Neural progenitor cell (in vitro differentiated cells): ENCODE measurements around the gene MRPL50.

Experiments
- CTCF ChIP-seq: fragments of 200-600 bp; sonication (generic); IDR thresholded peaks from 2 replicates; pipeline ENCODE4 v1.5.1; 2017; ENCODE audit warnings: antibody characterized with exemption, mild to moderate bottlenecking
- EZH2 ChIP-seq: fragments of 200-600 bp; sonication (generic); IDR thresholded peaks from 2 replicates; pipeline ENCODE4 v1.6.1; 2017; ENCODE audit warnings: antibody characterized with exemption, mild to moderate bottlenecking, moderate library complexity
- EZH2phosphoT487 ChIP-seq: fragments of 200-600 bp; sonication (generic); IDR thresholded peaks from 2 replicates; pipeline ENCODE4 v1.6.1; 2017; ENCODE audit warnings: antibody characterized with exemption

- TF ChIP-seq CTCF (no peak), EZH2 (no peak), EZH2phosphoT487 (no peak)
Observed at GRCh38 chr9:101375546-101375945, 22.9 kb downstream of the MRPL50 start.
